ENCODE results near the gene LRP1.
"Not testable (repeated sequence)": the region's sequence is repeated elsewhere in the genome, so short reads cannot be mapped to it uniquely, and the experiment has no call there.

The LRP1 gene

GRCh38 chr12:57112492-57113294 is 15.6 kb upstream of the LRP1 start:
- DNase-seq, result no peak

GRCh38 chr12:57116580-57117281 is 11.6 kb upstream of the LRP1 start:
- DNase-seq, result no peak

GRCh38 chr12:57118711-57119271 is 9.5 kb upstream of the LRP1 start:
- DNase-seq, result no peak

DNA sequence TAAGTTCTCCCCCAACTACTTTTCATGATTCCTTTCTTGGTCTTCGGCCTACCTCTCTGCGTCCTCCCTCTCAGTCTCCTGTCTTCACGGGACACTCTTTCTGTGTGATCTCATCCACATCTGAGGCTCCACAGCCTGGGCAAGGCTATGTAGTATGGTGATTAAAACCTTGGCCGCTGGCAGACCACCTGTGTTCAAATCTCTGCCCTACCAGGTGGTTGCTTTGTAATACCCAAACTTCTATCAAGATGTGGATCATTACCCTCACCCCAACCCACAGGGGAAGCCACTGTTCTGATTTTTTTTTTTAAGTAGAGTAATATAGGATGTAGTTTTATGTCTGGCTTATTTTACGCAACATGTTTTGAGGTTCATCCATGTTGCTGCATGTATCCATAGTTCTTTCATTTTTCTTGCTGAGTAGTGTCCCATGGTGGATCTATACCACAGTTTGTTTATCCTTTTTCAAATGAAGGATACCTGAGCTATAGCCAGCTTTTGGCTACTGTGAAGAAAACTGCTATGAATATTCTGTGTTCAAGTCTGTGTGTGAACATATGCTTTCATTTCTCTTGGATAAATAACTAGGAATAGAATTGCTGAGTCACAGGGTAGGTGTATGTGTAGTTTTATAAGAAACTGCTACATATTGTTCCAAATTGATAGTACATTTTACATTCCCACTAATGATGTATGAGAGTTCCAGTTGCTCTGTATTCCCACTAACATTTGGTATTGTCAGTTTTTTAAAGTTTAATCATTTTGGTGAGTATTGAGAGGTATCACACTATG is 8.8 kb upstream of the LRP1 start:
- no peak for DNase-seq

GRCh38 chr12:57120718-57121117 is 7.6 kb upstream of the LRP1 start:
- not testable (repeated sequence) for DNase-seq

GRCh38 chr12:57123813-57124212 is 4.5 kb upstream of the LRP1 start:
- no peak for DNase-seq

DNA sequence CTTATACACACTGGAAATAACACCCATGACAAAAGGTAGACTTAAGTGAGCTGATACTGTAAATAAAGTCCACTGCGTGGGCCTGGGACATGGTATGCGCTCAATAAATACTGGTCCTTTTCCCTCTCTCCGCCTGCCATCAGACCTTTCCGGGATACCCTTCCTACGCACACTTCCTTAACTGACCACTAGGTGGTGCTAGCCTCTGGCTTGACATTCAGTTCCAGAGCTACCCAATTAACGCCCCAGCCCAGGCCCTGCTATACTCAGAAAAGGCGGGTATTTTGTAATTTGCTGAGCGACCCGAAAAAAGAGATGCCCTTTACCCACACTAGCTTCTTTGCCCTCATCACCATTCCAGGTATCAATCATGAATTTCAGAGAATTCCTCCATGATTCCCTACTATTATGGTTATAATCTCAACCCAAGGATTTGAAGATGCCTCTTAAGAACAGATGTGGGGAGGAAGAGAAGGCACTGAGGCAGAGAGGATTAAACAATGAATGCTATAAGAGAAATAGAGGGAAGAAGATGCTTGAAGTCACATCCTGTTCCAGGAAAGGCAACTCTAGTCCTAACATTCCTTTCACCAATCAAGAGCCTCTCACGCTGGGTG is 3.9 kb upstream of the LRP1 start:
- DNase-seq, result peak; percentile 62

- no peak for DNase-seq
Measured at GRCh38 chr12:57126061-57126460, 2.2 kb upstream of the LRP1 start.

GRCh38 chr12:57126561-57126960 is 1.7 kb upstream of the LRP1 start:
- no peak for DNase-seq

GRCh38 chr12:57127101-57127725 is 1.1 kb upstream of the LRP1 start:
- DNase-seq, result no peak

- DNase-seq, result no peak
Measured at GRCh38 chr12:57128519-57129247, 400 bp downstream of the LRP1 start.

DNA sequence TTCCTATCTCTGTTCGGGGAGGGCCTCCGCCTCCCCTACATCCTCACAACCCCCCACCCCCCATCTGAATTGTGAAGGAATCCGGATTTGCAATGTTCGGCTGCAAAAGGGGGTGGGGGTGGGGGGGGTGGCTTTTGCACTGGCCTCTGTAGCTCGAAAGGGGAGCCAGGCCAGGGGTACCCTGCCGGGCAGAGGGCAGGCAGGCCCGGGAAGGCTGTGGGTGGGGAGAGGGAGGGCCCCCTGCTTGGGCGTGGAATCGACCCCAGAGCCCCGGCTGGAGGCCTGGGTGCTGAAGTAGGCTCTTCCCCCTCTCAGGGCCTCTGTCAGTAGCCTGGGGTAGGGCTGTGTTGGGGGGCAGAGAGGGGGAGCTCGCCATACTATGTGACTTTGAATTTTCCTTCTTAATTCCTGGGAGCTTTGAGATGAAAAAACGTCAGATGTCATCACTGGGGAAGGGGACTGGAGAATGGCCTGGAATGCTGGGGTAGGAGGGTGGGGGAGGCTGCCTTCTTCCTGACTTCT is 1.1 kb downstream of the LRP1 start:
- no peak for DNase-seq

DNA sequence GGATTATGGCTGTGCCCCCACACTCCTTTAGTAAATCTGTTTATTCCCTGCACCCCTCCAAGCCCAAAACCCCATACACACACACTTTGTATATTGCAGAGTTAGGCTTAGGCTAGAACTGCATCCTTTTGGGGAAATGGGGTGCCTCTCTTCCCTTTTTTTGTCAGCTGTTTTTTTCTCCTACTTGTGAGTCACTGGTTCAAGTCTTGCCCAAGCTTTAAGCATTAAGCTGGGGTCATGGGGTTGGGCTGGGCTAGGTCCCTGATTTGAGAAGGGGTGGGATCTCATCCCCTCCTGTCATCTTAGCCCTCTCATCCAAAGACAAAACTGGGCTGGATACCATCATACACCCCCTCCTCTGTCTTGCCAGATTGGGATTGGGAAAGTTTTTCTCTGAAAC is 1.6 kb downstream of the LRP1 start:
- no peak for DNase-seq

GRCh38 chr12:57130941-57131340 is 2.7 kb downstream of the LRP1 start:
- no peak for DNase-seq

GRCh38 chr12:57131896-57132744 is 3.8 kb downstream of the LRP1 start:
- DNase-seq, result no peak

GRCh38 chr12:57133013-57133569 is 4.8 kb downstream of the LRP1 start:
- DNase-seq, result no peak

DNA sequence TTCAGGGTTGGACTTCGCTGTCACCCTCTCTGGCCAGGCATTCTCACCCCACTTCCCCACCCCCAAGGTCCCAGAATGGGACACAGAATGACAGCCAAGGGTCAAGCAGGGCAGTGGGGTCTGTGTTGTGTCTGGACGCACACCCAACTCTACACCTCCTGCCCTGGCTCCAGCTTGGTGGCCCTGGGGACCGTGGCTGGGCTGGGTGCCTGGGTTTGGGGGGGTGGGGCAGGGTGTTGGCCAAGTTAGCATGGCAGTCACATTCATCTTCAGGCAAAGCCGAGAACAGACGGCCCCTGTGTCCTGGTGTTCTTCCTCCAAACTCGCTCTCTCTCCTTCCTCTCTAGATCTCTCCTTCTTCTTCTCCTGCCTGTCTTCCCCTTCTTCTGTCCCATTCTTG is 5.6 kb downstream of the LRP1 start:
- no peak for DNase-seq

GRCh38 chr12:57134949-57135348 is 6.7 kb downstream of the LRP1 start:
- DNase-seq, result no peak

DNA sequence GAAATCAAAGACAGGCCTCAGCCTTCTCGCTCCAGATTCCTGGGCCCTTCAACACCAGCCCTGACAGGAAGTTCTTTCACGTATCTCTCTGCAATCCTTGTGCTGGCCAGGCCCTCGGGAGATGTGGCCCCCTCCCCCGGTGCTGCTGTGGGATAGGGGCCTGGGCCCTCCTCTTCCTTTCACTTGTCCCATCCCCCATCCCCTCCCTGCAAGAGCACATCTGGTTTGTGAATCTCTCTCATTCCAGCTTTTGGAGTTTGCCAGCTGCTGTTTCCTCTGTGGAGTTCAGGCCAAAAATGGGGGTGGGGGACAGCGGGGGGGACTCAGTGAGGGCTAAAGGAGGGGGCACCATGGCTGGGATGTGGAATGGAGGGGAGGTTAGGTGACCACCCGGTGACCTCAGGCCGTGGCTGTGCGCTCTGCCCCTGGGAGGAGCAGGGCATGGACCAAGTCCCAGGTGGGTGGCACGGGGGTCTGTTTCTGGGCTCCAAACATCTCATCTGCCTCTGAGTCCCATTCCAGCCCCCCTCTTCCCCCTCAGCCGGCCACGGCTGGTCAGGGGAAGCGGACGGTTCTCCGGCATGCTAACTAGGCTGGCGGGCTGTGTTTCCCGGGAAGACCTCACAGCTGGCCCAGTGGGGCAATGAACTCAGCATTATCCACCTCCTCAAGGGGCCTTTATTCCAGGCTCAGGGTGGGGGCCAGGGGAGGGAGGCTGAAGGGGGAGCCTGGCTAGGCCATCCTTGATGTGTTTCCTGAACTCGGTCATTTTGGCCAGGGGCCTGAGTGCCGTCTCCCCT is 7.4 kb downstream of the LRP1 start:
- no peak for DNase-seq

Data from NCI-H1436 (cell line).